LHCN-M2 (cell line): ENCODE data around the gene LYRM4. TPM values are rescaled to one million over a fixed set of nuclear protein-coding genes. Genes with fewer than 3 reads are reported as not detected.
A peak's percentile ranks its signal among the peaks of the same experiment; 100 is the strongest.

ENCODE experiments used
- DNase-seq: peaks from one replicate; pipeline ENCODE4 v3.0.0-alpha.2; 2012; ENCODE audit warnings: low read depth
- total RNA-seq: library from RNA; depleted of rRNA; stranded (reverse); fragments of >200 nt; gene quantifications from 2 replicates; pipeline ENCODE4 v1.2.3, GENCODE V29; 2014

Gene LYRM4
- total RNA-seq, 1 experiment from 2014 or later, result 18.0 TPM

GRCh38 chr6:5280920-5281319 is 20.2 kb upstream of the LYRM4 start:
- DNase-seq, result no peak

- DNase-seq, result no peak
Observed at GRCh38 chr6:5279891-5280338, 19.2 kb upstream of the LYRM4 start.

GRCh38 chr6:5278565-5279120 is 17.9 kb upstream of the LYRM4 start:
- DNase-seq, result no peak

GRCh38 chr6:5278047-5278446 is 17.3 kb upstream of the LYRM4 start:
- DNase-seq, result no peak

- no peak for DNase-seq
Observed at GRCh38 chr6:5277589-5277988, 16.8 kb upstream of the LYRM4 start.

GRCh38 chr6:5276581-5276980 is 15.8 kb upstream of the LYRM4 start:
- no peak for DNase-seq

GRCh38 chr6:5275497-5275896 is 14.7 kb upstream of the LYRM4 start:
- no peak for DNase-seq

GRCh38 chr6:5274231-5274630 is 13.5 kb upstream of the LYRM4 start:
- DNase-seq, result peak; percentile 3

GRCh38 chr6:5271926-5272325 is 11.2 kb upstream of the LYRM4 start:
- no peak for DNase-seq

- no peak for DNase-seq
Observed at GRCh38 chr6:5270093-5270680, 9.4 kb upstream of the LYRM4 start.

- DNase-seq, result no peak
Observed at GRCh38 chr6:5266423-5266822, 5.7 kb upstream of the LYRM4 start.

- no peak for DNase-seq
Observed at GRCh38 chr6:5261545-5262109, 877 bp upstream of the LYRM4 start.

GRCh38 chr6:5260111-5260620 is 584 bp downstream of the LYRM4 start:
- peak; percentile 51 for DNase-seq

- DNase-seq, result no peak
Observed at GRCh38 chr6:5259428-5259827, 1.3 kb downstream of the LYRM4 start.

GRCh38 chr6:5257400-5257799 is 3.4 kb downstream of the LYRM4 start:
- no peak for DNase-seq

- DNase-seq, result no peak
Observed at GRCh38 chr6:5256952-5257351, 3.8 kb downstream of the LYRM4 start.

GRCh38 chr6:5250911-5251310 is 9.8 kb downstream of the LYRM4 start:
- no peak for DNase-seq

GRCh38 chr6:5250451-5250850 is 10.3 kb downstream of the LYRM4 start:
- DNase-seq, result no peak

- DNase-seq, result no peak
Observed at GRCh38 chr6:5249451-5250122, 11.2 kb downstream of the LYRM4 start.

- DNase-seq, result no peak
Observed at GRCh38 chr6:5248302-5249098, 12.2 kb downstream of the LYRM4 start.

GRCh38 chr6:5247201-5247600 is 13.5 kb downstream of the LYRM4 start:
- DNase-seq, result no peak
